ENCODE results near the gene DIP2B.
A peak's percentile ranks its signal among the peaks of the same experiment; 100 is the strongest.

DIP2B gene

DNA sequence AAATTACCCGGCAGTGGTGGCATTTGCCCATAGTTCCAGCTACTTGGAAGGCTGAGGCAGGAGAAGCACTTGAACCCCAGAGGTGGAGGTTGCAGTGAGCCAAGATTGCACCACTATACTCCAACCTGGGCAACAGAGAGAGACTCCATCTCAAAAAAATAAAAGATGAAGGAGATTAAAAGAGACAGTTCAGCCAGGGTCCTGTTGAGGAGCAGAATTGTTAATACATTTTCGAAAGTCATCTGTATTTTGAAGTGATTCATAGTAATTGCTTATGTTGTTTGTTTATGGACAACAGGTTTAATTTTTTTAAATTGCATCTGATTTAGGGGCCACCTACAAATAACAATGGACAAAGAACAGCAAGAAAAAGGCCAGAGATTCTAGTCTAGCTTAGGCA, 112.9 kb downstream of the DIP2B start:
- no peak for DNase-seq

DNA sequence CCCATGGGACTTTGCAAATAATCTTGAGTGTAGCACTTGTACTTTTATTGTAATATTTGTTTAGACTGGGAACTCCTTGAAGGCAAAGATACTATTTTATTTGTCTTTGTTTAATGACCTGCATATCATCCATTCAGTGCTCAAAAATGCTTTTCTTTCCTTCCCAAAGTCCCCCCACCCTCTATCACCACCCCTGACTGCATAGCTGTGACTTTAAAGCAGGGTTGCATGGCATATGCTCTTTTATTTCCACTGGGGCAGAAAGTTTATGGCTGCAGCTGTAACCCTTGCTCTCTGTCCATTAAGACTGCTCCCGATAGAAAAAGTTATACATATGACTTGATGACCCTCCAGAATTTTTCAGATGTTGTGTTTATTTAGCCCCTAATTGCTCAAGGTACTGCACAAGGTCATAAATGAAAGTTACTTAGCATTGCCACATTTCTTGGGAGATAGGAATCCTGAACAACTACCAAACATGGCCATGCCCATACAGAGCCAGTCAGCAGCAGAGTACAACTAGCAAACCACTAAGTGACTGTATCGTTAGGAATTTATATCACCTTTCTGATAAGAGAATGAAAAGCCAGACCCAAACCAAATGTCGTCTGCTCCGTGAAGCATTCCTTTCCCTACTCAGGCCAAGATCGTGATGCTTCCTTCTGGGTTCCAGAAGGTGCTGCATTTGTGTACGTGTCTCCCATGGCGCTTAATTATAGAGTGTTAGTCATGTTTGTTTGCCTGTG, 114.3 kb downstream of the DIP2B start:
- peak; percentile 77 for DNase-seq

DNA sequence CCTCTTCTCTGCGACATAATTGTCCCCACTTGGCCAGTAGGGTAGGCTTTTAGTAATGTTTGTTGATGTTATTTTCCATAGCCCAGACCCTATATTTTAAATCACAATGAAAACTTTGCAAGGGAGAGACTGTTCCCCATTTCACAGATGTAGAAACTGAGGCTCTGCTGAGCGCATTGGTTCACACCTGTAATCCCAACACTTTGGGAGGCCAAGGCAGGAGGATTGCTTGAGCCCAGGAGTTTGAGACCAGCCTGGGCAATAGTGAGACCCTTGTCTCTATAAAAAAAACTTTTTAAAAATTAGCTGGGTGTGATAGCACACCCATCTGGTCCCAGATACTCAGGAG, 114.8 kb downstream of the DIP2B start:
- DNase-seq, result no peak

DNA sequence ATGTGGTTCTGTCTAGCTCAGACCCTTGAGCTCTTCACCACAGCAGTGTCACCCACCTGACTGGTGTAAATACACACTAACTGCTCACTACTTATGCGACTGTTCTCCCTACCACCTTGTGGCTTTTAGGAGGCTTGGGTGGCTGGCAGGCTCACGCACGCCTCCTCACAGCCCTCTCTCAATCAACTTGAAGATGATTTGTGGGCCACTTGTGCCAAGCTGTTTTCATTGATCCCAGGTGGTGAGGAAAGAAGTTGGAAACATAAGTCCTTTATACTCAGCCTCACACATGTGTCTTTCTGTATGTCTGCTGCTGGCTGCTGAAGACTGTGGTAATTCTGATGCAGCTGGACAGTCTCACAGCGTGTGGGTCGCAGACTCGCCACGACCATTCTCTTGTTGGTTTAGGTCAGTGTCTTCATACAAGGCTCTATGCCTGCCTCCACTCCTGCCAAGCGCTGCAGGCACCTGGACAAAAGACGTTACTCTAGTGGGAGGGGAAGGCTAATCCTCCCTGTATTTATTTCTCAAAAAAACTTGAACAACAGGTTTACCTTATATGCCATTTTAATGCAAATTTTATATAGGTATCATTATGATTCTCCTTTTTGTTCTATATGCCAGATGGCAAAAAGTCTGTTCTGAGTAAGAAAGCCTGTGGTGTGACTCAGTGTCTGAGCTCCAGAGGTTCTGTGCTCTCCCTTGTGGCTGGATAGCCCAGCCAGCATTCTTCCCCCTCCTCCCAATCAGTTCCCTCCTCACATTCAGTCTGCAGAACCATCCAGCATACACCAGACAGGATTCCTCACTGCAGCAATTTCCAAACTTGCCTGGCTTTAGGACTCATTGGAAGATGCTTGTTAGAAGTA, 115.6 kb downstream of the DIP2B start:
- peak; percentile 92 for DNase-seq

DNA sequence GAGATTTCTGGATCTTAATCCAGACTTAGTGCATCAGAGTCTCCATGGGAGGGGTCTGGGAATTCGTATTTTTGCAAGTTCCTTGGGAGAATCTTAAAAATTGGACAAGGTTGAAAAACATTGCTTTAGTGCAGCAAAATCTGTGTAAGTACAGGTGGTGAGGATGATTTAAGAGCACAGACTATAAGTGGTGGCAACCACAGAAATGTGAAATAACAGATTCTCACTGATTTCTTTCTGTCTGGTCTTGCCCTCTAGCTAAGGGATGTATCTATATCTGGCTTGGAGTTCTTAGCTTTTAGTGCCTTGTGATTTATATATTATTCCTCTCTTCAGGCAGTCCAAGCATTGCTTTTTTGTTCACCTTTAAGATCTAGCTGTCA, 116.2 kb downstream of the DIP2B start:
- DNase-seq, result no peak

DNA sequence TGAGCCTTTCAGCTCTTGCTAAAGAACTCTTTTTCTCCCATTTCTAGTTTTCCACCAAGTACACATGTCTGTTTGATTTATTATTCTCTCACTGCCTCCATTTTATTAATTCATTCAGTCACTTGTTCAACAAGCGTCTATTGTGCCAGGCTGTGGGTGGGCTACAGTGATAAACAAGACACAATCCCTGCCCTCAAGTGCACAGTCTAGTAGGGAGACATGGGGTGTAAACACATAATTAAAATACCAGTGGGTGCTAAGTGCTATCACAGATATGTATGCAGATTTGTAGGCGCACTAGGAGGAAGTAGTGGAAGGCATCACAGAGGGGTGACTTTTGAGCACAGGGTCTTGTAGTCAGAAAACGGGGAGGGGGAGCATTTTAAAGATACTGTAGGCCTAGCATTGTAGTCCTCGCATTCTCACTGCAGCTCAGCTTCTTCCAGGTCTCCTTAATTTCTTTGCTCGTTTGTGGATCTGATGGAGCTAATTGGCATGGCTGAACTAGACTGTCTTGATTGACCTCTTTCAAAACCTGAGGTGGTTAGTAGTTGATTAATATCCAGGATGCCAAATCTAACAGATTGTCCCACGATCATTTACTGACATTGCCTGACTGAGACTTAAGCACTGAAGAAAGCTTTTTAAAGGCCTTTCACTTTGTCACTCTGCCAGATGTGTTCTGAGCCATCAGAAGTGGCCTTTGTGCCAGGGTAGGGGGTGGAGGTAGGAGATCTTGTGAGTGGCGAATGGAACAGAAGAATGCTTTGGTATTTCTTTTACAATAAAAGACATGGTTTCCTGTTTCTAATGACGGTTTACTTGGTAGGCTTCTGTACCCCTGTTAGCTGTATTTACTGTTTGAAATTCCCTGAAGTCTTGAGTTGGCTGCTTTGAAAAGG, 116.9 kb downstream of the DIP2B start:
- DNase-seq, result peak; percentile 74

DNA sequence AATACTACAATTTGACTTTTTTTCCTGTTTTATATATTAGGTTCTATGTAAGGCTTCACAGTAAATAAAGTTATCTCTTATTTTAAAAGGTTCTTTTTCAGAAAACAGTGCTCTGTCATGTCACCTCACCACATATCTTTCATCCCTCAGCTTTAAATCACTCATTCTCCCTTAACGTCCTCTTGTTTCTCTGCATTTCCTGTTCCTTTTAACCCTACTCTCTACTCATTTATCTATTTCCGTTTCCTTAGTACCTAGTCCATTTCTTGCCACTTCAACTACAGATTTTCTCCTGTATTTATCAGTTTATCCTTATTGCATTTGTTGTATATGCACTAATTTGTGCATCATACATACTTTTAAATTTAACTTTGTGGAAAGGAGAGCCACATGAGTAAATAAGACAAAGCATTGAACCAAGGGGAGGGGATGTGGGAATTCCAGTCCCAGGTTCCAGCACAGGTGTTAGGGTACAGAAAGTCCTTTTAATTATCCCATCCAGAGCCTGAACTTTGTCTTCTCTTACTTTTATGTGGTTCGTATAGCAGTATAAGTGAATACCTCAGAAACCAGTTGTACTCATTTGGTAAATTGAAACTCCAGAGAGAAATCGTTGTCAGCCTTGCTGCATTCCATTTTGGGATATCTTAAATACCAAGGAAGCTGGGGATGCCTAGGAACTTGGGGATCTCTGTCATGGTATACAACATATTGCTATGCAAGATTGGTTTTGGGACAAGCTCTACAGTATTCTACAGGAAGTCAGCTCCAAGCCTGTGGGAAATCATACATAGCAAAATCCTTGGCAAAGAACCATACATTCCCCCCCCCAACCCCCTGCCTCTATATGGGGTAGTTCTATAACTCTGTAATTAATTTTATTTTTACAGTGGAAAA, 120.5 kb downstream of the DIP2B start:
- DNase-seq, result no peak

DNA sequence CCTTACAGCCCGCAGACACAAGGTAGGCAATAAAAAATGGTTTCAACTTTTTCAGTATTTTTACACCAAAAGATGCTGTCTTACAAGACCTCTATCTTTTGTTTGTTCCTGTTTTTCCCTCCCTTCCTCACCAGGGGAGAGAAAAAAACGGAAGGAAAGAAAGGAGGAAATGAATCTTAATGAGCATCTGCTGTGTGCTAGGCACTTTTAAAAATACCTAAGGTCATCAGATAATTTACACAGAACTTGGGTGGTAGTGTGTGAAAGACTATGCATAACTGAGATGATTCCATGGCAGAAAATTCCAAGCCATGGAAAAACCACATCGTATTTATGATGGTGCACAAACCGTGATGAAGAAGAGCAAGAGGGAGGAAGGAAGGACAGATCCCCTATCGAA, 121.2 kb downstream of the DIP2B start:
- DNase-seq, result no peak

DNA sequence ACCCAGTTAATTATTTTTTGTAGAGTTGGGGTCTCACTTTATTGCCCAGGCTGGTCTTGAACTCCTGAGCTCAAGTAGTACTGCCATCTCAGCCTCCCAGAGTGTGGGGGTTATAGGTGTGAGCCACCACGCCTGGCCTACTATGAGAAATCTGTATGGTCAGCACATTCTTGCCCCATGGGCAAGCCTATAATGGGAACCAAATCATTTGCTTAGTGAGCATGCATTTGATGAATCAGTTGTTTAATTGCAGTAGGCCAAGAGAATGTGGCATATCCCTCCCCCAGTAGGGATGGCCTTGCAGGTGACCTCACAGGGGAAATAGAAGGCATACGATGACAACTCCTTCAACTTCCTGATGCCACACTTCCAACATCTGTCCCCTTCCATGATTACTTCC, 122.7 kb downstream of the DIP2B start:
- DNase-seq, result no peak

DNA sequence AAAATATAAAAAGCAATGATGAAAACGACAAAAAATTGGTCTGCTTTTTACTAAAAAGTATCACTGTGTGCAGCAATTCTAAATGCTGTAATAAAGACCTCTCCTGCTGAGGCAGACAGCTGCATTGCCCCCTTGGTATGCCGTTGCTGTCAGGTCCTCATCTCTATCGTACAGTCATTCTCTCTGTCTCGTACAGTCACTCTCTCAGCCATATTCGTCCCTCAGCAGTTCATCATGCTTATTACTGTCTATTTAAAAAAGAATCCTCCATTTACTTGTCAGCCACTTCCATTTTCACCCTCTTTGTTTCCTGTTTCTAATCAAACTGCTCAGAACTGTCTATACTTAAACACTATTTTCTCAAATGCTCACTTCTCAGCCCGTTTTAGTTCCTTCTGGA, 123.6 kb downstream of the DIP2B start:
- no peak for DNase-seq

DNA sequence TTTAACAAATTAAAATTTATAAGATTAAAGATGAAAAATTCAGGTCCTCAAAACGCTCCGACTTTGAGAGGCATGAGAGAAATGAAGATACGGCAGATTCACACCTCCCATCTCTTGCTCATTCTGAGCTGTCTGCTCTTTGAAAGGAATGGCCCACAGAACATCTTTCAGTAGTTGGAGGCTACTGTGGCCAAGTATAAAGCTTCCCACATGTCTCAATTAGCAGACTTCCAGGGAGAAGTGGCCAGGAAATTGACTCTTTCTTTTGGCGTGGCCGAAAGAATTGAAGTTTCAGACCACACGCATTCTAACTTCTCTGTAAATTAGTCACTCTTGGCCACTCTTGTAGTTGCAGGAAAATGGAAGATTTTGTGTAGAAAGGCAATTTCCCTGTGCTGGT, 129.2 kb downstream of the DIP2B start:
- DNase-seq, result no peak

DNA sequence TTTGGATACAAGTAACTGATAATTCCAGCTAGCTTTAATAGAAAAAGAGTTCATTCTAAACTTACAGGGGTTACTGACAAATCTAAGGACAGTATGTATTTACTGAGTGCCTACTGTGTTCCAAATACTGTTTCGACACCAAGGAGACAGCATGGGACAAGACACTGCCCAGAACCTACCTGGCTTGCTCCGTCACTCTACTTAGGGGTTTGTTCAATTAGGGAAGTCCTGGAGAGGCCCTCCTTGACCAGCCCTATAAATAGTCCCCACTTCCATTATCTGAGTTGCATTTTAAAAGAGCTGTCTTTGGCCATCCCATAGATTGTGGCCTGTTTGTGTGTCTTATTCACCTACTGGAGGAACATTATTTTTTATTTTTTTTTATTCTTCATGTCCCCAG, 129.6 kb downstream of the DIP2B start:
- no peak for DNase-seq

DNA sequence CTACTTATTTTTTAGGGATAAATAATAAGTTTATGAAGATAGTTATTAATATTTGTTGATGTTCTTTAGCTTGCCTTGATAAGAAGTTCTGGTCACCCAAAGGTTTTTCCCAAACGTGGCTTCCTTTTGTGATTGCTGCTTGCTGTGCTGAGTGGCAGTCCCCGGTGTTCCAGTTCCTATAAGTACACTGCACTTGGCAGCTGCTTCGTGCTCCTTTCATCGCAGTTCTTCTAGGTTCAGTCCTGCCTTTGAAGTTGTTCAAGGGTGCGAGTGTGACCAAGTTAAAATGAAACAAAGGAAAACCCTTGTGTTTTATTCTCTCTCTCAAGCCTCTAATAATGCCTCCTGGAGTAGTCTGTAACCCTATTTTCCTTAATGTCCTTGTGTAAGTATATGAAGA, 130.6 kb downstream of the DIP2B start:
- peak; percentile 73 for DNase-seq

DNA sequence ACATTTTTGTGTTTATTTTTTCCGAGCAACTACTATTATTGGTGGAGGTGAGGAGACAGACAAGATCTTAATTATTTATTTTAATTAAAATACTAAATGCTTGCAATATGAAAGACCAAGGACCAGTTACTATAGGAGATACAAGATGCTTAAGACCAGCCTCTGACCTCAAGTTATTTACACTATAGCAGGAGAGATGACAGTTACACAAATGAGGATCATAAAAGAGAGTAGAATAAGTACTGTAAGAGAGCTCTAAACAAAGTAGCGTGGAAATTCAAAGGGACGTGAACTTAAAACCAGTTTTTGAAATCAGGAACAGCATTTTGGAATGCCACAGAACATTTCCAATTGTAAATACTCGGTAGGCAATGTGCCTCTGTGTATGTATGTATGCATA, 131.1 kb downstream of the DIP2B start:
- peak; percentile 44 for DNase-seq

DNA sequence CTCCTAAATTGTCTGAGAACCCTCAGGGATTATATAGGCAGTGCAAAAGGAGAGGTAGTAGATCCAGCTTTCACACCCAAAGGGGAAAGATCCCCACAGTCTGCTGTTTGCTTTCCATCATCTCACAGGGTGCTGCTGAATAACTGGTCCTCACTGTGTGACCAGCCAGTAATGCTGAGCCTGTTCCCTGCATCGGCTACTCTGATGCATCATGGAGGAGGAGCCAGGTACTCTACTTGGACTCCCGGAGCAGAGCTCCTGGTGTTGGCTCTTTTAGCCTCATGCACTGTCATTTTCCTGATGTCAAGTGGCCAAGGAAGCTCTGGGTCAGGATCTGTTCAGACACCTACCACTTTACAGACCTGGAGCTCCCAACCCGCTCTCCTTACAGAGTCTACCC, 131.7 kb downstream of the DIP2B start:
- no peak for DNase-seq

DNA sequence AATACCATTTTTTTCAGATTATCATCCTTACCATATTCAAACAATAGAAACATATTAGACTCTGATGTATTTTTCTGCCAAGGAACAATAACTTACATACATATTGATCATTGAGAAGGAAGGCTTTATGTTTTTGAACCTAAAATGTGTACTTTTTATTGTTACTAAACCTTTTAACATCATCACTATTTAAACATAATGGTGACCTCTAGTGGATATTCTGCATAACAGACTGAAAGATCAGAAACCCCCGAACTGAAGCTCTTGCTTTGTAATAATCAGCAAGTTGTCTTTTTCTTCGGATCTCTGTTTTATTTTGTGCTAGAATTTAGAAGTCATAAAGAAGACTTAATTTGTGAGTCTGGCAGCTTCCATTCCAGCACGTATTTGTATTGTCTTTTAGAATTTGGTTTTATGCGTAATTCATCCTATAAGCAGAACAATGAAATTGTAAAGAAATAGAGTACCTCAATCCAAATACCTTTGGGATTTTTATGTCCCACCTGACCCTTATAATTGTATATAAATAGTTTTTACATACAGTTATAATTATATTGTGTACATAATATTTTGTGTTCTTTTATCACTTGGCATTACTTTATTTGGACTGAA, 133.2 kb downstream of the DIP2B start:
- peak; percentile 67 for DNase-seq

DNA sequence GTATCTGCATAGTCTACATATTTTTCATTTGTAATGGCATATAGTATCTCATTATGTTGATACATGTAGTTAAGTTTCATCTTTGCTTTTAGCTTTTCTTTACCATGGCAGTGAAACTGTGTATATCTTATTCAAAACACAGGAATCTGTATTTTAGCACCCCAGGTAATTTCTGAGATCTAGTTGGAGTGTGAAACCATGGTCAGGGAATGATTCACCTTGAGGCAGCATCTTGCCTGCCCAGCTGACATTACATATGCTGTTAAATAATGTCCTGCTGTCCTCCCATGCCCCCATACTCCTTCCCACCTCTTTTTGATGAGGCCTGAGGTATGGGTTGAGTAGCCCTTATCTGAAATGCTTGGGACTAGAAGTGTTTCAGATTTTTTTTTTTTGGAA, 133.7 kb downstream of the DIP2B start:
- no peak for DNase-seq

DNA sequence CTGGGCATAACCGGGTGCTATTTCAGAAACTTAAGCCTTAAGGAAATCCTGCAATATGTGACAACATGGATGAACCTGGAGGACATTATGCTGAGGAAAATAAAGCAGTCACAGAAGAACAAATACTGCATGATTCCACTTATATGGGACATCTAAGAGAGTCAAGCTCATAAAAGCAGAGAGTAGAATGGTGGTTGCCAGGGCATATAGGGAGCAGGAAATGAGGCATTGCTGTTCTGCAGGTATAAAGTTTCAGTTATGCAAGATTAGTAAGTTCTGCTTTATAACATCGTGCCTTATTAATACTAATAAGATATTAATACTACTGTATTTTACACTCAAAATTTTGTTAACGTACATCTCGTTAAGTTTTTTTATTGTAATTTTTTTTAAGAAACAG, 134.9 kb downstream of the DIP2B start:
- DNase-seq, result peak; percentile 24

DNA sequence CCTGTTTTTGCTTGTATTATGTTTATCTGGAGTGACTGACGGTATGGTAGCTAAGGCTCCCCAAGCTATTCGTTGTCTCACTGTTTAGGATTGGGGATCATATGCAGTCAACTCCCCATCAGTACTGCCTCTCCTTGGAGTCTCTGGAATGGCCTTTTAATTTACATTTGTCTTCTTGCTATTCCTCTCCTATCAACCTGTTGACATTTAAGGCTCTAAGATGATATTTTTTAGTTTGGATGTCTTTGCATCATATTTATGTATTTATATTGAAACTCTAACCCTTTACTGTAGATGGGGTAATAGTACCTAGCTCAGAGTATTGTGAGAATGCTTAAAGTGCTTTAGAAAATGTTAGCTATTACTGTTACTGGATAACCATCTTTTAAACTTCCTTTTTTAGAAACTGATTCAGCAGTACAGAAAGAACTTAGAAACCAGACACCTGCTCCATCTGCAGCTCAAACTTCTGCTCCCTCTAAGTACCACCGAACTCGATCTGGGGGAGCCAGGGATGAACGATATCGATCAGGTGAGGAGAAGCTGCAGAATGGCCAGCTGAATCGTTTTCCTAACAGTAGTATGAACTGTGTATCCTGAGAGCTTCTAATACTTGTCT, 135.6 kb downstream of the DIP2B start:
- DNase-seq, result no peak

DNA sequence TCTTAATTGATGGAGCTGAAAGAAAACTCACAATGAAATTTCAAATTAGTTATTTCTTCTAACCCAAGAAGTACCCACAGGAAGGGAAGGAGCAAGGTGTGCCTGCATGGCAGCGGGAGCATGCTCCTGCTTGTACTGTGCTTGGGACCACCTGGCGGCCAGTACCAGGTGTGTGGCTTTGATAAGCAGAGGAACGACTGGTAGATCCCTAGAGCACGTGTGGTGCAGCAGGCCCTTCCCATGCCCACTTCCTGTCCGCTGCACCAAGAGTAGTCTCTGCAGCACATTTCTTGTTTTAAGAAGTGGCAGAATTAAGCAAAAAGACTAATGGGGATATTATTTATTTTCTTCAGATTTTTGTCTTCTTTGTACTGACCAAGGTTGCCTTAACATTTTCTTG, 136.8 kb downstream of the DIP2B start:
- DNase-seq, result no peak

DNA sequence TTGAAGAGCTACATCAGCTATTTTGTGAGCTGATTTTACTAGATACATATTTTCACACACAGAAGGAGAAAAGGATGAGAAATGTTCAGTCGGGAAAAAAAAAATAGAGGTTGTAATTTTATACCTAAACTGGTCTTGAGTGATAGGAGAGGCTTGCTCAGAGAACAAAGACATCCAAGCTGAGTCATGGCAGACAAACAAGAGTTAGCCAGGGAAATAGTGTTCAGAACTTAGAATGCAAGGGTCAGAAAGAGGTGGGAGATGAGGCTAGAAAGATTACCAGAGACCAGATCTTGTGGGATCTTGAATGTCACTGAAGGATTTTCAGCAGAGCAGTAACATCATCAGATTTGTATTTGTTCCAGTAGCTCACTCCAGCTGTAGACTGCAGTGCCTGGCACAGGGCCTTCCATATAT, 137.3 kb downstream of the DIP2B start:
- DNase-seq, result no peak

DNA sequence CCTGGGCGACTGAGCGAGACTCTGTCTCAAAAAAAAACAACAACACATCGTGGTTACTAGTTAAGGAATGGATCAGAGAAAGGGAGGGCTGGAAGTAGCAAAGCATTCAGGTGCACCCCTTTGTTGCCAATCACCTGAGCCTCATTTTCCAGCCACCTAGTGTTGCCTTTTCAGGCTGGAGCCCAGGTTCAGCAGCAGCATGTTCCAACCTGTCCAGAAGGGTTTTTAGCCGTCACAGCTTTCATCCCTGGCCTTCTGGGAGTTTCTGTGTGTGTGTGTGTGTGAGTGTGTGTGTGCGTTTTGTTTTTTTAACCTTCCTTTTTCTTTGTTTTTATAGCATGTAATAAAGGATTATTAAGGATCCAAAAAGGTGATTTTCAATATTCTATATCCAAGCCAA, 138.0 kb downstream of the DIP2B start:
- DNase-seq, result peak; percentile 81
